NCI-H187 treated with DMSO at 0.1 percent for 48 hours (cell line): Measurements from ENCODE around the gene MAML1.
"Not testable (repeated sequence)": the region's sequence is repeated elsewhere in the genome, so short reads cannot be mapped to it uniquely, and the experiment has no call there.

Experiments
- DNase-seq: peaks from one replicate; lab custom pipeline; 2025; lab: John Stamatoyannopoulos, UW

MAML1 gene, protein sequence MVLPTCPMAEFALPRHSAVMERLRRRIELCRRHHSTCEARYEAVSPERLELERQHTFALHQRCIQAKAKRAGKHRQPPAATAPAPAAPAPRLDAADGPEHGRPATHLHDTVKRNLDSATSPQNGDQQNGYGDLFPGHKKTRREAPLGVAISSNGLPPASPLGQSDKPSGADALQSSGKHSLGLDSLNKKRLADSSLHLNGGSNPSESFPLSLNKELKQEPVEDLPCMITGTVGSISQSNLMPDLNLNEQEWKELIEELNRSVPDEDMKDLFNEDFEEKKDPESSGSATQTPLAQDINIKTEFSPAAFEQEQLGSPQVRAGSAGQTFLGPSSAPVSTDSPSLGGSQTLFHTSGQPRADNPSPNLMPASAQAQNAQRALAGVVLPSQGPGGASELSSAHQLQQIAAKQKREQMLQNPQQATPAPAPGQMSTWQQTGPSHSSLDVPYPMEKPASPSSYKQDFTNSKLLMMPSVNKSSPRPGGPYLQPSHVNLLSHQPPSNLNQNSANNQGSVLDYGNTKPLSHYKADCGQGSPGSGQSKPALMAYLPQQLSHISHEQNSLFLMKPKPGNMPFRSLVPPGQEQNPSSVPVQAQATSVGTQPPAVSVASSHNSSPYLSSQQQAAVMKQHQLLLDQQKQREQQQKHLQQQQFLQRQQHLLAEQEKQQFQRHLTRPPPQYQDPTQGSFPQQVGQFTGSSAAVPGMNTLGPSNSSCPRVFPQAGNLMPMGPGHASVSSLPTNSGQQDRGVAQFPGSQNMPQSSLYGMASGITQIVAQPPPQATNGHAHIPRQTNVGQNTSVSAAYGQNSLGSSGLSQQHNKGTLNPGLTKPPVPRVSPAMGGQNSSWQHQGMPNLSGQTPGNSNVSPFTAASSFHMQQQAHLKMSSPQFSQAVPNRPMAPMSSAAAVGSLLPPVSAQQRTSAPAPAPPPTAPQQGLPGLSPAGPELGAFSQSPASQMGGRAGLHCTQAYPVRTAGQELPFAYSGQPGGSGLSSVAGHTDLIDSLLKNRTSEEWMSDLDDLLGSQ

DNA sequence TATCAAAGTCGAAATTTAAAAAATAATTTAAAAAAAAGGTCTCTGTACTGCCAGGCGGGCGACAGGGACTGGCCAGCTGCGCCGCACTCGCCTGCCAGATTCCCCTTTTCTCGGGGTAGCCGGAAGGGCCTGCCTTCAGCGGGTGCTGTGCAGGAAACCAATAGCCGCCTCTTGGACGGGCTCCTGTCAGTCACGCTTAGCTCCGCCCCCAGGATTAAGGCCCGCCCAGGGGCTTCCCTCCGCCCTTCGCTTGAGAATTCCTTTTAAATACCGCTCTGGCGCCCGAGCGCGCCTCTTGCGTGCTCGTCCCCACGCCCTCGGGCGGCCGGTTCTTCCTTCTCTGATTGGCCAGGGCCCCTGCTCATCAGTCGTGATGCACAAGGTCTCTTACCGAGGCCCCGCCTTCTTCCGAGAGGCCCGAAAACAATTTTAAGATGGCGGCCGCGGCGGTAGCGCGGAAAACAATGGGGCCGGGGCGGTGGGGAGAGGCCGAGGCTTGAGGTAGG lies at the start of gene MAML1:
Gene MAML1, plus strand, starts transcription at position 411 of the 506 bp plus-strand sequence. CDS start 291 bp downstream, outside the sequence.
- DNase-seq: peak; percentile 86

DNA sequence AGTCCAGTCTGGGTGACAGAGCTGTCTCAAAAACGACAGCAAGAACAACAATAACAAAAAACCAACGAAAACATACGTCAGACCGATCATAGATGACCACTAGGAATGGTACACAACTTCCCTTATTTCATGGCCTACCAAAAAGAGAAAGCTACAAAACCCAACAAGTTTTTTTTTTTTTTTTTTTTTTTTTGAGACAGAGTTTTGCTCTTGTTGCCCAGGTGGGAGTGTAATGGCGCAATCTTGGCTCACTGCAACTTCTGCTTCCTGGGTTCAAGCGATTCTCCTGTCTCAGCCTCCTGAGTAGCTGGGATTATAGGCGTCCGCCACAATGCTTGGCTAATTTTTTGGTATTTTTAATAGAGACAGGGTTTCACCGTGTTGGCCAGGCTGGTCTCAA lies 43.4 kb upstream of the MAML1 start:
- DNase-seq: not testable (repeated sequence)

GRCh38 chr5:179694561-179694960 lies 38.1 kb upstream of the MAML1 start:
- DNase-seq: no peak

DNA sequence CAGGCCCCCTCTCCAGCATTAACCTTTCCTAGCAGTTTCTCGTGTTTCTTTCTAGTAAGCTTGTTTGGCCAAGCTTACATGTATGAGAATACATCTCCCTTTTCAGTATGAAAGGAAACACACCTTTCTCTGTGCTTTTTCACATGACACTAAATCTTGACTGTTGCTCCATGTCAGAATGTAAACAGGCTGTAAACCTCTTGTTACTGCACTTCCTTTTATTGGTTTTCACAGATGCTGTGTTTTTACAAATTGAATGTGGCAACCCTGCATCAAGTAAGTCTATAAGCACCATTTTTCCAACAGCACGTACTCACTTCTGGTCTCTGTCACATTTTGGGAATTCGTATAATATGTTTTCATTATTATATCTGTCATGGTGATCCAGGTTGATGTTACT lies 36.0 kb upstream of the MAML1 start:
- no peak for DNase-seq

- DNase-seq: no peak
These were observed 35.5 kb upstream of the MAML1 start for GRCh38 chr5:179697108-179697507.

DNA sequence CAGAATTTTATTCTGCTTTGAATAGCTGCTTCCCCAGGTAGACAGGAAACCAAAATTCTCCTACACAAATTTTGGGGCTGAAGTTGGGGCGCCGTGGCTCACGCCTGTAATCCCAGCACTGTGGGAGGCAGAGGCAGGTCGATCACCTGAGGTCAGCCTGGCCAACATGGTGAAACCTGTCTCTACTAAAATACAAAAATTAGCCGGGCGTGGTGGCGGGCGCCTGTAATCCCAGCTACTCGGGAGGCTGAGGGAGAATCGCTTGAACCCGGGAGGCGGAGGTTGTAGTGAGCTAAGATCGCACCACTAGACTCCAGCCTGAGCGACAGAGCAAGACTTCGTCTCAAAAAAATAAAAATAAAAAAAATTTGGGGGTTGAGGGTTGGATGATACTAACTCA lies 35.1 kb upstream of the MAML1 start:
- DNase-seq: not testable (repeated sequence)

DNA sequence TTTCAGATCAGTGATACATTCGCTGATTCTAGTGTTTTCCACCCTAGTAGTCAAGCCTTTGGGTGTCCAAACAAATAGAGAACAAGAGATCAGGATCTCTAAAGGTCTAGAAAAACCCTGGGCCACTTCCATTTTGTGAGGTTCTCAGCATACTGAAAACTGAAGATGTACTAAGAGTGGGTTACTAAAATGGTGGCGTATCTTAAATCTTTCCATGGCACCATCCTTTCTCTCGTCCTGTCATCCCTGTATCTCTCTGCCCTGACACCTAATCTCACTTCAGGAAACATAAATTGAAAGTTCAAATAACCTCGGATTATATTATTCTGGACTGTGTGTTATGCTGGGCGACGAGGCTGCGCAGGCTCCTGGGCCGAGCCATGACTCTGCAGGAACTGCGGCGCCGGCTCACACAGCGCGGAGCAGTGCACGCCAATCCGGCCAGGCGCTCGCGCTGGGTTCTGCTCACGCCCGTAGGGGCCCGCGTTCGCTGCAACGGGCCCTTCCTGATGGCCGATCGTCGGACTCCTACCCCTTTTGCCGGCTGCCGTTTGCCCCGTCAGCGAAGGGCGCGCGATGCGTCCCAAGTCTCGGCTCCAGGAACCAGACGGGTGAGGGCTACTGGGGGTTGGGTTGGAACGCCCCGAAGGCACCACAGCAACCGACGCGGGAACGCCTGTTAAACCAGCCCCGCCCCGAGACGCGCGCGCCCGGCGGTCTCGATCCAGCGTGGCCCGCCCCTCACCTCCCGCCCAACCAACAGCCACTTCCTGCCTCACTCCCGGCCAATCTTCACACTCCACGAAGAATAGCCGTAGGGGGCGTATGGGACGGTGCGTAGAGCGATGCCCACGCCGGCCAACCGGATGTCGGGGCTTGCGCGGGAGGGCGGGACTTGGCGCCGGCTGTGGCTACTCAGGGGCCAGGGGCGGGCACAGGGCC lies 34.4 kb upstream of the MAML1 start:
- DNase-seq: peak; percentile 94

GRCh38 chr5:179698935-179699615 lies 33.5 kb upstream of the MAML1 start, which contains the start of gene CANX:
CANX (plus strand) TSS chr5:179698967; CDS start chr5:179705682, 6,715 bp downstream.
- DNase-seq: no peak

DNA sequence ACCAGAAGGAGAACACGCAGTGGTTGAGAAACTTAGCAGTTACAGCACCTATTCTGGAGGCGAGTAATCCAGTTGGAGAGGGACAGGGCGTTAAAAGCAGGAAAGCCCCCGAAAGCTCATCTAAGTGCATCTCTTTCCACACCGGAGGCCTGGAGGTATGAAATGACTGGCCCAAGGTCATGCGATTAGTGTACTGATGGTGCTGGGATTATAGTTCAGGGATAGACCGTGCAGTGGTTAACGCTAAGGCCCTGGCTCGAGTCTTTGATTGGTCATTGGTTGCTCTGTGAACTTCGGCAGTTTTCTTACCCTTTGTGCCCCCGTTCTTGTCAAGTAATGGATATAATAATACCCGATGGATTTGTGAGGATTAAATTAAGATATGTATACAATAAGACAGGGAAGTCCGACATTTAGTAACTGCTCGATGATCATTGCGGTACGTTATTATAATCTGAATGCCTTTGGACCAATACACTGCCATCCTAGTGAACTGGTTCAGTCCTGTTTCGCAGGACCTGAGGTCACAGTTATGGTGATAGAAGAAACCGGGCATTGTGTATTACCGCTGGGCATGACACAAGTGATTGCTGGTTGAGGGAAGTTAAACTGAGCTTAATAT lies 32.9 kb upstream of the MAML1 start:
- no peak for DNase-seq

DNA sequence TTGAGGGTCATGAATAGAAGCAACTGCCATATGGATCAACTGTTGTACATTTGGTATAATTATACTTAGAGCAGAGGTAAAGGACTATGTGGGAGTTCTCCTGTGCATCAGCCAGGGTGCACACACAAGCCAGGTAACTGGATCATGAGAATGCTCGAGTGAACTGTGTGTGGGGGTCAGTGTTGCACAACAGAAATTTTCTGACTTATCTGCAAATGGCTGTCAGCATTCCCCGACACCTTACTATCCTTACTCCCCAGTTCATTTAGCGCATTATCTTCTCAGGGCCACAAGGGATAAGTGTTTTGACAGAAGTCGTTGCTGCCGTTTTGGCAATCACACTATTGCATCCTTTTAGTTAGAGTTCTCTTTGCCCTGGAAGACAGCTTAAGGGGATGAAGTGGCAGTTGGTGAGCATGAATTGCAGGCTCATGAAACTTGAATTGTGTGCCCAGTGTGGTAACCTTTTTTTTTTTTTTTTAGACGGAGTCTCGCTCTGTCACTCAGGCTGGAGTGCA lies 32.2 kb upstream of the MAML1 start:
- no peak for DNase-seq

- DNase-seq: no peak
These were observed 16.3 kb upstream of the MAML1 start for GRCh38 chr5:179716286-179716685.

DNA sequence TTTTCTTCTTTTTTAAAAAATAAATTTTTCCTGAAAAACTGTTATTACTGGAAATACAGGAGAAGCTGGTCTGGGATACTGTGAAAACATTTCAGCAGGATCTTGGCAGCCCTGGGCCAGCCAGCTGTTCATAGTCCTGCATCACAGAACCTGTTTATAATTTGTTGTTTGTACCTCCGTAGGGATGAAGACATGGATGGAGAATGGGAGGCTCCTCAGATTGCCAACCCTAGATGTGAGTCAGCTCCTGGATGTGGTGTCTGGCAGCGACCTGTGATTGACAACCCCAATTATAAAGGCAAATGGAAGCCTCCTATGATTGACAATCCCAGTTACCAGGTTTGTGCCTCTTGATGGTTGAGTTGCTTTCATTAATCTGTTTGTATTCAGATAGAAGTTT lies 12.4 kb upstream of the MAML1 start:
- DNase-seq: no peak

GRCh38 chr5:179724163-179724562 lies 8.5 kb upstream of the MAML1 start:
- DNase-seq: no peak

GRCh38 chr5:179727106-179727505 lies 5.5 kb upstream of the MAML1 start:
- no peak for DNase-seq

DNA sequence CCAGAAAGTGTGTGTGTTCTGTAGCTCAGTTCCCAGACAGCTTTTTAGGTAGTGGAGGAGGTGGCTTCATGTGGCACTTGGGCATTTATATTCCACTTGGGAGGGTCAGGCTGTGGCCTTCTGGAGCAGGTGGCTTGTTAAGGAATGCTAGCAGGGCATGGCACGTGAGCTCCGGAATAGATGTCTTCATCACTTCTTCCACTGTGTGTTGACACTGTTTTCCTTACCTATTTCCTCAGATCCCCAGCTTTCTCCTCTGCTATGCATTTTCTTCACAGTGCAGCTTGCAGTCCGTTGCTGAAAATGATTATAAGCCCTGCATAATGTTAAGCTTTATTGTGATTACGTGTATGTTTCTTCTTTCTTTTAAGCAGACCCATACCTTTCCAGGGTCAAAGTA lies 3.3 kb upstream of the MAML1 start:
- DNase-seq: no peak

GRCh38 chr5:179729727-179730126 lies 2.9 kb upstream of the MAML1 start:
- DNase-seq: no peak

DNA sequence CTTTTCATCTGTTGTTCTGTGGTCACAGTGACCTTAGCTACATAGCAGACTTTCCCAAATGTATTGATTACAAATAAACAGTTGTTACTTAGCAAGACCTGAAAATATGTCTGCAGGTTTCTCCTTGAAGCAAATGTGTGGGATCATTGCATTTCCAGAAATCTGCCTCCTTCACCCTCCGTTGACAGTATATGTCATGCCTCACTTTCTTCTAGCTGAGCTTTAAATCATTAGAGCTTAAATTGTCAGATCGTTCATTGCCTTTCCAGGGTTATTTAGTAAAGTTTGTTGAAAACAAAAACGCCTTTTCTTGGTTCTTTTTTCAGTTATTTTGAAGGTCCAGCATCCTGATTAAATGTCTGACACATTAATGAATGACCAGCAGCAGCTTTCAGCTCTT lies 2.3 kb upstream of the MAML1 start:
- no peak for DNase-seq

DNA sequence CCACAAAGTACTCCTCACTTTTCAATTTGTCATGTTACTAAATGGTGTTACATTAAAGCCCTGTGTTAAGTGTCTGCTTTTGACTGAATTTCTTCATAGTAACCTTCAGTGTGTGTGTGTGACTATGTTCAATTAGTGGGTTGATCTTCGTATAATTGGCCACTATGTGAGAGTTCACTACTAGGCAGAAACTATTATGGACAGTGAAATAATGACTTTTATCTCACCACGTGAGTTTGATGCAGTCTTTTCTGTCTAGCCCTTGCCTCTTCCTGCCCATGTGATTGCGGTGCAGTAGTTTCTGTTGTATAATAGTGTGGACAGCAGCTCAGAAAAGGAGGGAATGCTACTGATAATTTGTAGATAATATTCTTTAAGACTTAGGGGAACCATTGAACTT lies 1.8 kb upstream of the MAML1 start:
- DNase-seq: no peak

DNA sequence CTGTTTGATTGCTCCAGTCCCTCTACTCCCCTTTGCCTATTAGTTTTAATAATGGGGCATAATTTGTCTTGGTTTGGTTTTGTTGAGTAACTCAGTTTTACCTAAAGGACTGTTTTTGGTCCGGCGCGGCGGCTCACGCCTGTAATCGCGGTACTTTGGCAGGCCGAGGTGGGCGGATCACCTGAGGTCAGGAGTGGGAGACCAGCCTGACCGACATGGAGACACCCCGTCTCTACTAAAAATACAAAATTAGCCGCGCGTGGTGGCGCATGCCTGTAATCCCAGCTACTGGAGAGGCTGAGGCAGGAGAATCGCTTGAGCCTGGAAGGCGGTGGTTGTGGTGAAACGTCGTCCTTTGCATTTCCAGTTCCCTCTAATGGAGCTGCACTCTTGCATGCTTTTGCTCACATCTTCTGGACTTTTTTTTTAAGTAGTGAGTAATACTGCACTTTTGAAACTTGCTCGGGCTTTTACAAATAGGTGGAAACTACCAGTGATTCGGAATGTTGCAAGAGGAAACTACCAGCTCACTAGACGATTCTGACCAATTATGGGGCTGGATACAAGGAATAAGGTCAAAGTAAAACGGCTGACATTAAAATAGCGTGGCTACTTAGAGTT lies 721 bp upstream of the MAML1 start:
- no peak for DNase-seq
